OCI-LY7 (cell line): ENCODE measurements around the gene USH2A. TPM values are rescaled to one million over a fixed set of nuclear protein-coding genes. Genes with fewer than 3 reads are reported as not detected.

Experiments used
- BruUV-seq: library from RNA; stranded (reverse); fragments of 400-500 nt; replicated peaks from 2 replicates; lab custom pipeline; 2021; lab: Mats Ljungman, UMichigan
- CTCF ChIA-PET: fragments of 300-600 bp; sonication (Branson Sonifier 250); formaldehyde crosslinking; loops from one replicate; lab custom pipeline; 2022; ENCODE audit warnings: antibody characterized with exemption; ENCODE audit not compliant: unreplicated experiment; lab: Charles Lee
- POLR2A ChIA-PET: fragments of 300-600 bp; sonication (Branson Sonifier 250); formaldehyde crosslinking; loops from one replicate; lab custom pipeline; 2022; ENCODE audit warnings: antibody characterized with exemption; lab: Charles Lee
- DNase-seq: peaks from one replicate; pipeline ENCODE4 v3.0.0-alpha.2; 2015; ENCODE audit warnings: low spot score
- H2AFZ ChIP-seq: fragments of 200-600 bp; sonication (generic), shearing (Covaris generic); 2 replicates; pipeline ENCODE4 v1.6.1; 2014; ENCODE audit warnings: mild to moderate bottlenecking, antibody characterized with exemption, low read length, moderate library complexity
- H3K27ac ChIP-seq: fragments of 200-600 bp; sonication (generic); 2 replicates; pipeline ENCODE4 v1.5.1; 2014; ENCODE audit warnings: mixed run types, low read depth, mild to moderate bottlenecking, moderate library complexity, low read length, inconsistent platforms; ENCODE audit not compliant: poor library complexity, severe bottlenecking
- H3K36me3 ChIP-seq: fragments of 200-600 bp; sonication (generic); 2 replicates; pipeline ENCODE4 v1.6.1; 2014; ENCODE audit warnings: mild to moderate bottlenecking, antibody characterized with exemption, low read length, moderate library complexity, mixed read lengths; ENCODE audit not compliant: insufficient read depth
- H3K4me1 ChIP-seq: fragments of 200-600 bp; sonication (generic); 2 replicates; pipeline ENCODE4 v1.5.1; 2014; ENCODE audit warnings: mild to moderate bottlenecking, low read length; ENCODE audit not compliant: insufficient read depth, poor library complexity, severe bottlenecking
- H3K4me2 ChIP-seq: fragments of 200-600 bp; sonication (generic); 2 replicates; pipeline ENCODE4 v1.6.1; 2014; ENCODE audit warnings: mild to moderate bottlenecking, low read length
- H3K4me3 ChIP-seq: fragments of 200-600 bp; sonication (generic); 2 replicates; pipeline ENCODE4 v1.5.1; 2014; ENCODE audit warnings: mild to moderate bottlenecking, low read depth, low read length; ENCODE audit not compliant: poor library complexity, severe bottlenecking
- H3K79me2 ChIP-seq: fragments of 200-600 bp; sonication (generic); 2 replicates; pipeline ENCODE4 v1.6.1; 2016; ENCODE audit warnings: low read depth, mild to moderate bottlenecking, low read length, moderate library complexity, mixed read lengths; ENCODE audit not compliant: insufficient read depth
- H3K9me2 ChIP-seq: fragments of 200-600 bp; sonication (generic); 2 replicates; pipeline ENCODE4 v1.6.1; 2016; ENCODE audit warnings: mild to moderate bottlenecking, low read length, mixed read lengths; ENCODE audit not compliant: insufficient read depth
- H3K9me3 ChIP-seq: fragments of 200-600 bp; sonication (generic); 2 replicates; pipeline ENCODE4 v1.6.1; 2014; ENCODE audit warnings: mild to moderate bottlenecking, mixed run types, low read length, mixed read lengths
- H4K20me1 ChIP-seq: fragments of 200-600 bp; sonication (generic); 2 replicates; pipeline ENCODE4 v1.6.1; 2014; ENCODE audit warnings: mild to moderate bottlenecking, antibody characterized with exemption, low read length, moderate library complexity, mixed read lengths; ENCODE audit not compliant: insufficient read depth
- CTCF ChIP-seq: fragments of 200-600 bp; sonication (generic); conservative IDR thresholded peaks from 2 replicates; pipeline ENCODE4 v1.5.1; 2014; ENCODE audit warnings: mild to moderate bottlenecking, antibody characterized with exemption, low read length, moderate library complexity, mixed read lengths
- EZH2phosphoT487 ChIP-seq: fragments of 200-600 bp; sonication (generic); IDR thresholded peaks from 2 replicates; pipeline ENCODE4 v1.6.1; 2018; ENCODE audit warnings: low read depth, borderline replicate concordance, mild to moderate bottlenecking, mixed run types, antibody characterized with exemption, low read length, moderate library complexity, mixed read lengths
- intact Hi-C: fragments of 100-400 bp; cut with micrococcal nuclease; formaldehyde crosslinking; loops from one replicate; pipeline ENCODE4 v1.10.0; 2022; ENCODE audit not compliant: unreplicated experiment
- total RNA-seq, 2 experiments: library from RNA; depleted of rRNA in 1 of 2; stranded (reverse); fragments of >200 nt in 1 of 2; shearing (Covaris generic) in 1 of 2; gene quantifications; 2 replicates each; pipeline ENCODE4 v1.2.3, GENCODE V29; 2014 to 2022

Gene USH2A
- total RNA-seq, 2 experiments from 2014 or later = not detected

GRCh38 chr1:216388558-216388957 is 34.7 kb downstream of the USH2A start:
- Histone ChIP-seq H3K27ac (no peak overlapping the region), H3K9me3 (no peaks in the 10 kb centered on the region), H3K9me2 (no peaks in the 10 kb centered on the region), H4K20me1 (no peaks in the 10 kb centered on the region), H3K4me2 (no peak overlapping the region), H3K4me3 (no peak overlapping the region), H3K79me2 (no peaks in the 10 kb centered on the region), H3K4me1 (no peaks in the 10 kb centered on the region), H2AFZ (no peak overlapping the region), H3K36me3 (no peaks in the 10 kb centered on the region)
- DNase-seq = no peak
- ChIA-PET CTCF (no interaction called here), POLR2A (interaction anchor here (0.6 kb wide), 1 partner anchor 678 kb away, joined by 3 read pairs; no protein-coding TSS in a partner anchor)
- no TSS peak for BruUV-seq
- intact Hi-C loops = no loop called here
- TF ChIP-seq CTCF (no peak), EZH2phosphoT487 (no peak)

- Histone ChIP-seq H3K27ac (no peak overlapping the region), H2AFZ (no peak overlapping the region), H3K79me2 (no peaks in the 10 kb centered on the region), H4K20me1 (no peaks in the 10 kb centered on the region), H3K4me1 (no peaks in the 10 kb centered on the region), H3K4me3 (no peak overlapping the region), H3K36me3 (no peaks in the 10 kb centered on the region), H3K9me2 (no peaks in the 10 kb centered on the region), H3K9me3 (no peaks in the 10 kb centered on the region), H3K4me2 (no peak overlapping the region)
- TF ChIP-seq EZH2phosphoT487 (no peak), CTCF (no peak)
- BruUV-seq = no TSS peak
- POLR2A ChIA-PET = no interaction called here
- no peak for DNase-seq
- CTCF ChIA-PET = no interaction called here
- intact Hi-C loops = no loop called here
Measured at GRCh38 chr1:216387782-216388181, 35.5 kb downstream of the USH2A start.

DNA sequence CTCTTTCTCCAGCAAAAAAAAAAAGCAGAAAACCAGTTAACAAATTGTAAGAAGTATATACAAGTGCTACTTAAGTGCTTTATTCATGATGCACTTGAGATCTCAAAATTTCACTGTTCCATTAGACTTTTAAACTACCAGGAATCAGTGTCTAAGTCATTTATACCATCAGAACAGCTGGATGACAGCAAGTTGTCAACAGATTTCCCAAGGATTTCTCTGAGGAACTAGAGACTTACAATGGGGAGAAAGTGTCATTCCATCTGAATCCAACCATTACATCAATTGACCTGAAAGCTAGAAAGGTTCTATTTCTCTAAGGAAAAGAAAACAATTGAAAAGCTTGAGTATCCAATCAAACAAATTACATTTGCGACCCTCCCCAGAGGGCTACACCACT is 43.8 kb downstream of the USH2A start:
- no peak overlapping the region for H2AFZ ChIP-seq
- H3K36me3 ChIP-seq = no peaks in the 10 kb centered on the region
- H3K9me2 ChIP-seq = no peaks in the 10 kb centered on the region
- POLR2A ChIA-PET = no interaction called here
- H3K4me3 ChIP-seq = no peak overlapping the region
- H3K4me2 ChIP-seq = no peak overlapping the region
- intact Hi-C loops = no loop called here
- no peak for DNase-seq
- no peaks in the 10 kb centered on the region for H3K9me3 ChIP-seq
- H3K4me1 ChIP-seq = no peaks in the 10 kb centered on the region
- no peaks in the 10 kb centered on the region for H4K20me1 ChIP-seq
- H3K27ac ChIP-seq = no peak overlapping the region
- no peak for TF ChIP-seq EZH2phosphoT487
- no peak for TF ChIP-seq CTCF
- no peaks in the 10 kb centered on the region for H3K79me2 ChIP-seq
- BruUV-seq = no TSS peak
- CTCF ChIA-PET = no interaction called here
